GM15510 (cell line): Measurements from ENCODE around the gene LRRC45.

Experiments
- POLR2A ChIP-seq: IDR thresholded peaks from 3 replicates; pipeline ENCODE4 v1.6.1; 2011; ENCODE audit warnings: borderline replicate concordance; ENCODE audit not compliant: insufficient read length; ENCODE audit errors: extremely low read depth

Gene LRRC45

DNA sequence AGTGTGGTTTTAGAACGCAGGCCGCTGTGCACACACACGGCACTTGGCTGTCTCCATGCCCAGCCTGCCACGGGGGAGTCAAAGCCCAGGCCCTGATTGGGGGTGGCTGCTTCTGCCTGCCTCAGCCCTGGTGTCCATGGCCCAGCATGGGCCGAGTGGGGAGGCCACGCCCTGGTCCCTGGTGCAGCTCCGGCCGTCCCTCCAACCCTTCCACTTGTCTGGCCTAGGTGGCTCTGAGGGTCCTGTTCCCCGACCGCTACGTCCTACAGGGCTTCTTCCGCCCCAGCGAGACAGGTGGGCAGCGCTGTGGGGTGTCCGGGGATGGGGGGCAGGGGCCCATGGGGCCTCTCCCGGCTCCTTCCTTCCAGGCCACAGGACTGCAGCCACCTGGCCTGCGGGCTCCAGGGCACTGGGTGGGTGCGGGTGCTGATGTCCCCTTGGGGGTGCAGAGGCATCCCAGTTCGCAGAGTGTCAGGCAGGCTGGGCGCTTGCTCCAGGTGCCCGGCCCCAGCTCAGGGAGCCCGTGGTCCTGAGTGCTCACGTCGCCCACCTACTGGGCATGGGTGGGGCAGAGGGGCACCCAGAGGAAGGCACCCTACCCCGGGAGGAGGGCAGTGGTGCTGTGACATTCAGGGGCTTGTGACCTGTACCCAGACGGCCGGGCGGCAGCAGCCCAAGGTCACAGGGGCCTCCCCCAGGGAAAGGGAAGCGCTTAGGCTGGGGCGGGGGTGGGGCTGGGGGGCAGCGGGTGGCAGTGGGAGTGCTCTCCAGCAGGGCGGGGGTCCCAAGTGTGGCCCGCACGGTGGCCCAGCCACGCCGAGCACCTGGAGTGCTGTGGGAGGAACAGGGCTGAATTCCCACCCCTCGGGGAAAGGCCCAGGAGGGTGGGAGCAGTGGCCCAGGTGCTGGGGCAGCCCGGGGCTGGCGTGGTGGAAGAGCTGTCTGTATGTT lies 12.3 kb upstream of the LRRC45 start:
- TF ChIP-seq POLR2A: no peak

DNA sequence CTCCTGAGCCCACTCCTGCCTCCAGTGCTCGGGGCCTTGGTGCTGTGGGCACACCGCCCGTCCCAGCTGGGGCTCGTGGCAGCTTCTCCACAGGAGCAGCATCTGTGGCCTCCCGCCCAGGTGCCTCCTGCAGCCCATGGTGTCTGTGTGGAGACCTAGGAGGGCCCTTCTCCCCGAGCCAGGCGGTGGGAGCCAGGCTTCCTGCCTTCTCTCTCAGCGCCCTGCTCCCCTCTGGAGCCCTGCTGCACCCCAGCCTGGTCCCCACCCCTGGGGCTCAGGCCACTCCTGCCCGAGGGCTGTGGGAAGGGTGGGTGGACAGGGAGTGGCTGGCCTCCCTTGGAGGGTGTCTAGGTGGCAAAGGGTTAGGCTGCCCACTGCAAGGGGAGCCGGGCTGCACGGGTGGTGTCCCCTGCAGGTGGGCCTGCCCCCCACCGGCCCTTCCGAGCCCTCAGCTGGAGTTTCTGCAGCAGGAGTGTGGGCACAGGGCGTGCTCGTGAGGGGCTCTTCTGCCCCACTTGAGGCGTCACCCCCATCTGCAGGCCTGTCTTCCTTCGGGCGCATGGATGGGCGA lies 11.4 kb upstream of the LRRC45 start:
- TF ChIP-seq POLR2A: no peak

DNA sequence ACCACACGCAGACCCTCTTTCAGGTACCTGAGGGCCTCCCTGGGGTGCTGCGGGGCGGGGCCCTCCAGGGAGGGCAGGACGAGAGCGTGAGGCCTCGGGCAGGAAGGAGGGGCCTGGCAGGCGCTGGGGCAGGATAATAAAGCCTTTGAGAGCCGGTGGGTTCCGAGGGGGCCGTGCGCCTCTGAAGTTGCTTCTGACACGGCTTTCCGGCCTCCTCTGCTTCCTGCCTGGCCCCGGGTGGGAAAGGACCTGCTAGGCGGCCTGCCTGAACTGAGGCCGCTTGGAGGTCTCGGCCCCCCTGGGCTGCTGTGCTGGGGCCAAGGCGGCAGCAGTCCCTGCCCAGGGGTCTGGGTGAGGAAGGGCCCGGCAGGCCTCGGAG lies 10.9 kb upstream of the LRRC45 start:
- no peak for TF ChIP-seq POLR2A

DNA sequence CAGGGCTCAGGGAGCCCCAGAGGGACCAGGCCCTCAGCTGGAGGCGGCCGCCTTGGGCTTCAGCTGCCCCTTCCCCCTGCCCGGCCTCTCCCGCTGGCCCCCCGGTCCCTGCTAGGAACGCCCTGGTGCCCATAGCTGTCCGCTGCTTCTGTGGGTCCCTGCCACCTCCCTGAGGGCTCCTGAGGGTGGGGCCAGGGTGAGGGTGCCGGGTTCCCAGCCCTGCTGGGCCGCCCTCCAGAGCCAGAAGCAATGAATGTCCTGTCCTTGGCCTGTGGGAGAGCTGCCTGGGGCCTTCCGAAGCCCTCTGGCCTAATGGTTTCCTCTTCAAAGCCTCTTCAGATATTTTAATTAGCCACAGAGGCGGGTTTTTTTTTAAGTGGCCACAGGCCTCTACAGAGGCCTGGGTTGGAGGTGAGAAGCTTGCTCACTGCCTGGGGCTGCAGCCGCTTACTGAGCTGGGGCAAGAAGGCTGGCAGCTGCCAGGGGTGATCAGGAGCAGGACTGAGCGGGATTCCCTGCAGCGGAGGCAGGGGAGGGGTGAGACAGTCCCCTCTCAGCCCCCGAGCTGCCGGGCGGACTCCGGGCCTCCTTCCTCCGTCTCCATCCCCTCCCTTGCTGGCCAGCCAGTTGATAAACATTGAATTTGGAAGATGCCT lies 10.3 kb upstream of the LRRC45 start:
- no peak for TF ChIP-seq POLR2A

DNA sequence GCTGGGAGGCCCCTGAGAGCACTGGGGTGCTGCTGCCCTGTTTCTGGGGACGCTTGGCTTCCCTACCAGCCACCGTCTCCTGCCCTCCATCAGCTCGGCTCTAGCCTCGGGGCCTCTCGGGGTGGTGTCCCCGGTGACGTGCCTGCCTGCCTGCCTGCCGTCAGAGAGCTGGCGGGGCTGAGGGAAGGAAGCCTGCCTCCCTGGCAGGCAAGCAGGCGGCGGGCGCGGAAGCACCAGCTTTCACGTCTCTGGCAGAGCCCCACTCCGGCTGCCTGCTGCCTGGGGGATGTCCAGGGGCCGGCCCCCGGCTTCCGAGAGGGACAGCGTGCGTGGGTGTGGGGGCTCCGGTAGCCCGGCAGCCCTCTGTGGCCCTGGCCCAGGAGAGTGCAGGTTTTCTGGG lies 9.8 kb upstream of the LRRC45 start:
- TF ChIP-seq POLR2A: no peak

DNA sequence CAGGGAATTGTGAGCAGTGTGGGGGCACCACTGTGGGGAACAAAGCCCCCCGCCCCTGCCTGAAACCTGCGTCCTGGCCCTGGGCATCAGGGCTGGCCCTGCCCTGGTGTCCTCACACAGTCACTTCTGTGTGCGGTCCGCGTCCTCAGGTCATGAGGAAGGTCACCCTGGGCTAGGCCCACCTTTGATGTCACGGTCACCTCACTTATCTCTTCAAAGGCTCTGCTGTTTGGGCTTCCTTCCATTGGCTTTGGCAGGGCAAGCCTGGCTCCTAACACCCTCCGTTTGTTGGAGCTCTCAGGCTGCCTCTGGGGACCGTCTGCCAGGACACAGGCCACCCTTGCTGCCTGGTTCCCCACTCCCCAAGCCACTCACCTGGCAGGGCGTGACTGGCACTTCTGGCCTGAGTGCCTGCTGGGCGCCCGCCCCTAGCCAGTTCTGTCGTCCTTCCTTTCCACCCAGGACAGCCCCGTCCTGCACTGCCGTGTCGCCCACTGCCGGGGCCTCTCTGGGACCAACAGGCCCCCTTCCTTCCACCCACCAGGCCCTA lies 9.3 kb upstream of the LRRC45 start:
- TF ChIP-seq POLR2A: no peak

DNA sequence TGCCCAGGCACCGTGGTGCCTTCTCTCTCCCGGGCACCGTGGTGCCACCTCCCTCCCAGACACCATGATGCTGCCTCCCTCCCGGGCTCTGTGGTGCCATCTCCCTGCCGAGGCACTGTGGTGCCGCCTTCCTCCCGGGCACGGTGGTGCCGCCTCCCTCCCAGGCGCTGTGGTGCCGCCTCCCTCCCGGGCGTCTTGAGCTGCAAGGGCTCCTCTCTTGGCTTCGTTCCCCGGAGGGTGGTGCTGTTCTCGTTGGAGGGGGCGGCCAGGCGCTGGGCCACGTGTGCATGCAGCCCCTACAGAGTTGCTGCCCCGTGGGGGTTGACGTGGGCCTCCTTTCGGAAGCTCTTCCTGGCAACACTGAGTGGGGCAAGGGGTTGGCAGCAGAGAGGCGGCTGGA lies 8.7 kb upstream of the LRRC45 start:
- TF ChIP-seq POLR2A: no peak

DNA sequence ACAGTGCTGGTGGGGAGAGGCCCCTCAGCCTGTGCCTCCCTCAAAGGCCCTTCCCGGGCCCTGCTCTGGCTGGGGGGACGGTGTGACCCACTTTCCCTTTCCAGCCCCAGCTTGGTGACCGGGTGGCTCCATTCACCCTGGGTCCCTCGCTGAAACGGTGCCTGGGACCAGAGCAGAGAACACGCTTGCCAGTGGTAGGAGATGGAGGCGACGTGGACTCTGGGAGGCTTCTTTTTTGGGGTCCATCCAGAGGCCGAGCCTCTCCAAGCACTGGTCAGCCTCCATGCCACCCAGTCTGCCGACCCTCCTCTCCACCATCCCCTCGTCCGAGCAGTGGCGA lies 8.2 kb upstream of the LRRC45 start:
- TF ChIP-seq POLR2A: no peak

DNA sequence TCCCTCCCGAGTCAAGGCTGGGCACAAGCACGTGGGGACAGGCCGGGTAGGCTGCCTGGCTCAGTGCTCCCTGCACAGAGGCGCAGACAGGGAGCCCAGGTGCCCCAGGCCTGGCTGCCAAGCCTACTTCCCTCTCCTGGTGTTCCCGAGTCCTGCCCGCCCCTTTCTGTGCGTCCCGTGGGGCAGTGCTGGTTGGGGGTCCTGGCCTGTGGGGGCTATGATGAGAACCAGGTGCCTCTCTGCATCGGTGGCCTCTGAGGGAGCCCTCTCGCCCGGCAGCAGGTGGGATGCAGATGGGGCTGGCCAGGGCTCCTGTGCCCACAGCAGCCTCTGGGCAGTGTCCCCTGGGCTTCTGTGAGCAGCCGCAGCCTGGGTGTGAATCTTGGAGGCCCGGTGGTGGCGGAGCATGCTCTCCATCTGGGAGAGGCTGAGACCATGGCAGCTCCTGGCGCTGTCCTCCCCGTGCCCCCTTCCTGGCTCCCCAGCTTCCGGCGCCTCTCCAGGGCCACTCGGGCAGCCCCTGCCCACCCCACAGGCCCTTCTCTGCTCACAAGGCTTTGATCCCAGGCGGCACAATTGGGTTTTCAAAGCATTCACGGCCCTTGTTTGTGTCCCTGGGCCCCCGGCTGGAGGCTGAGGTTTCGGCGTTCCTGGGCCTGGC lies 7.7 kb upstream of the LRRC45 start:
- no peak for TF ChIP-seq POLR2A

DNA sequence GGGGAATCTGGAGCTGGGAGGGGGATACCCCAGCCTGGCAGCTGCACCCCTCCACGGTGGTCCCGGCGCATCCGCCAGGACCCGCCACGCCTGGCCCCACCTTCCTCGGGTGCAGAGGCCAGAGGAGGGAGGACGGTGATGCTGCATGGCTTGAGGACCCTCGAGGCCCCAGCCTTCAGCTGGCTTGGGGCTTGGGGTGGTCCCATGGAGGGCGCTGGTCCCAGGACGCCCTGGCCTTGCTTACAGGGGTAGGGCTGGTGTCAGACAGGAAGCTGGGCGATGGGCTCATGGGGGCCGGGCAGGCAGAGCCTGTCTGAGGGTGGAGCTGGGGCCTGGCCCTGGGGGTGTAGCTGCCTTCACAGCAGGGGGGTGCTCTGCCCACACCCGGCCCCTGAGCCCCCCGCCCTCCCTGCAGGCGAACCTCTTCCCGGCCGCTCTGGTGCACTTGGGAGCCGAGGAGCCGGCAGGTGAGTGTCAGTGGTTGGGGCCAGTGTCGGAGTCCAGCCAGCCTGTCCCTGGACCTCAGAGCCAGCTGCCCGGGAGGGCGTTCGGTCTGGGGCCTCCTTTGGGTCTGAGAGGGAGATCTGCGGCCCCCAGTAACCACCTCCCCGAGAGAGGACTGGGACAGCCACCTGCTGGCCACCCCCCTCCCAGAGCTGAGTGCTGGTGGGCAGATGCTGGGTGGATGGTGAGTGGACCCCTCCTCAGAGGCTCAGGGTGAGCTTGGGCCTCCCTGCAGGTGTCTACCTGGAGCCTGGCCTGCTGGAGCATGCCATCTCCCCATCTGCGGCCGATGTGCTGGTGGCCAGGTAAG lies 6.8 kb upstream of the LRRC45 start:
- TF ChIP-seq POLR2A: no peak

DNA sequence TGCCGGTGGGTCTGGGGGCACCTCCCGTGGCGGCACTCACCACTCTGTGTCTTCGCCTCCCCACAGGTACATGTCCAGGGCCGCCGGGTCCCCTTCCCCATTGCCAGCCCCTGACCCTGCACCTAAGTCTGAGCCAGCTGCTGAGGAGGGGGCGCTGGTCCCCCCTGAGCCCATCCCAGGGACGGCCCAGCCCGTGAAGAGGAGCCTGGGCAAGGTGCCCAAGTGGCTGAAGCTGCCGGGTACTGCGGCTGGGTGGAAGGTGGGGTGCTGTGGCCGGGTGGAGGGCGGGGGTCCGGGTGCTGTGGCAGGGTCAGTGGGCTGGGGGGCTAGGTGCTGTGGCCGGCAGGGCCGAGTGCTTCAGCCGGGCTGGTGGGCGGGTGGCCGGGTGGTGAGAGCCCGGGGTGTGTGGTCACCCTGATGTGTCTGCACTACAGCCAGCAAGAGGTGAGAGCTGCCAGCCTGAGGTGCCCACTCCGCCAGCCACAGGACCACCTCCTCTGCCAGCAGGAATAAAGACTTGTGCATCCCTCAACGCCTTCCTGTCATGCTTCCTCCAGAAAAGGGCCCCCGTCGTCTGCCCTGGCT lies 6.1 kb upstream of the LRRC45 start:
- no peak for TF ChIP-seq POLR2A

DNA sequence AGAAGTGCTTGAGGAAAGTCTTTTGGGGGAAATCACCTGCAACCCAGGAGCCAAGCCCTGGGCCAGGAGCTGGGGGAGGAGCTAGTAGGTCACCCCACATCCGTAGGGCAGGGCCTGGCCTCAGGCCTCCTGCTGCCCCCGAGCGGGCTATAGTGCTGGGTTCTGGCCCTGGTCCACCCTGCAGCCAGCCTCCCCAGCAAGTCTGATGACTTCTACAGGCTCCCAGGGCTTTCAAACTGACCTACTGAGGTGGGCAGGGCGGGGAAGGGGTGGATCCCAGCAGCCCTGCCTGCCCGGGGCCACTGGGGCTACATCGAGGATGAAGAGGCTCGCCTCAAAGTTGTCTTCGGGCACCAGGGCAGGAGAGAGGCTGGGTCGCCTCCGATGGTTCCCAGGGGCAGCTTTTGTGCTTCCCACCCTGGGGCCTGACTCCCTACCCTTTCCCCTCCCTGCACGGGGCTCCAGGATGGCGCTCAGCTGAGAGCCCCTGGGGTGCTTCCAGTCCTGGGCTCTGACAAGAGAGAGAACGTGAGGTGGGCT lies 5.4 kb upstream of the LRRC45 start:
- no peak for TF ChIP-seq POLR2A

DNA sequence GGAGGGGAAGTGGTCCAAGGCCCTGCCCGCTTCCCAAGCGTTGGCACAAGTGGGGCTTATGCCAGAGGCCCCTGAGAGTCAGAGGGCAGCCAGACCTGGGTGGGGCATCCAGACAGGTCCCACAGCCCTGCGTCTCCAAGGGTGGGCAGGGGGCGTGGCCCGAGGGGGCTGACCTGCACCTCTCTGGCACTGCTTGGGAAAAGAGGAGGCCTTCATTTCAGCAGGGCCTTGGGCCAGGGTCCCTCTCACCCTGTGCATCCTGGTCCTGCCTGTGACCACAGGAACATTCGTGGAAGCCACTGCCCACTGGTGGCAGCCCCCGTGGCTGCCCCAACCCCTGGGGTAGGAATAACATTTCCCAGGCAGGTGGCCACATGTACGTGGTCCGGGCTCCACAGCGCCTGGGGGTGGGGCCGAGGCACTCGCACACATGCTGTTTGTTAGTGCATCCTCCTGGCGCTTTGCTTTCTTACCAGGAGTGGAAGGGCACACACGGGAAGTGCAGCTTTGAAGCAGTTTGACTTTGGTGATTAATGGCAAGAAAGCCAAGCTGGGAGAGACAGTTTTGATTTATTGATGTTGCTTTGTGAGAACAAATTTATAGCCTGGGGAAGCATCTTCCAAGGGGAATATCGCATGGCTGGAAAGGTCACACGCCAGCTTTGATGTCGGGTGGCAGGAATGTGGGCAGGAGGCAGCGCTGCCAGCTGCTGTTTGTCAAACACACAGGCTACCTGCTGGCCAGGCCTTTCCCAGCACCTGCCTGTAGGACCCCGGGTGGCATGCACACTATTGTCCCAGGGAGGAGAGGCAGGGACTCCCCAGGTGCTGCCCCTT lies 4.7 kb upstream of the LRRC45 start:
- no peak for TF ChIP-seq POLR2A

DNA sequence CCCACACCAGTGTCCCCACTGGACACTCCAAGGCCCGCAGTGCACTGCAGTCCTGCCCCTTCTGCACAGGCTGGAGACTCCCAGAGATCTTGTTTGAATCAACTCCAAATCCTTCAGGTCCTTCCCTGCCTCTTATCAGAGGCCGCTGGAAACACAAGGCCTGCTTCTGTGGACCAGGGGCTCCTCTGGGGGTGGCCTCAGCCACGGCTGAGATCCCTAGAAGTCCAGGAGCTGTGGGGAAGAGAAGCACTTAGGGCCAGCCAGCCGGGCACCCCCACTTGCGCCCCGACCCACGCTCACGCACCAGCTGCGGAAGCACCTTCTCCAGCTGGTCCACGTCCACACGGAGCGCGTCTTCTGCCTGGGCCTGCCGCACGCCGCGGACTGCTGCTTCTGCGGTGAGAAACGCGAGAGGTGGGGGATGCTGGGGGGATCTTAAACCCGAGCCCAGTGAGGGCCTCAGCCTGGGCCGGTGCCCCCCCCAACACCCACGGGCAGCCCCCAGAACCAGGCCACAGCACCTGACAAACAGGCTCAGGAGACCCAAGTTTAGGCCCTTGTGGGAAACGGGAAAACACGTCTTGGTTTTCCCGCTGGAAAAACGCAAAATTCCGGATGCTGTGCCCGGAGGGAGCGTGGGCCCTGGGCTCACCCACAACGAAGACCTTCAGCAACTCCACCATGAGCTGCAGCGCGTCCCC lies 4.0 kb upstream of the LRRC45 start:
- TF ChIP-seq POLR2A: no peak
